Measurements from ENCODE around the gene HEXA. TPM values are rescaled to one million over a fixed set of nuclear protein-coding genes. Genes with fewer than 3 reads are reported as not detected.
"Not testable (repeated sequence)": the region's sequence is repeated elsewhere in the genome, so short reads cannot be mapped to it uniquely, and the experiment has no call there.

The HEXA gene
- total and polyA plus RNA-seq, 9 donors = 42.4 to 166 (median 77.7) TPM

DNA sequence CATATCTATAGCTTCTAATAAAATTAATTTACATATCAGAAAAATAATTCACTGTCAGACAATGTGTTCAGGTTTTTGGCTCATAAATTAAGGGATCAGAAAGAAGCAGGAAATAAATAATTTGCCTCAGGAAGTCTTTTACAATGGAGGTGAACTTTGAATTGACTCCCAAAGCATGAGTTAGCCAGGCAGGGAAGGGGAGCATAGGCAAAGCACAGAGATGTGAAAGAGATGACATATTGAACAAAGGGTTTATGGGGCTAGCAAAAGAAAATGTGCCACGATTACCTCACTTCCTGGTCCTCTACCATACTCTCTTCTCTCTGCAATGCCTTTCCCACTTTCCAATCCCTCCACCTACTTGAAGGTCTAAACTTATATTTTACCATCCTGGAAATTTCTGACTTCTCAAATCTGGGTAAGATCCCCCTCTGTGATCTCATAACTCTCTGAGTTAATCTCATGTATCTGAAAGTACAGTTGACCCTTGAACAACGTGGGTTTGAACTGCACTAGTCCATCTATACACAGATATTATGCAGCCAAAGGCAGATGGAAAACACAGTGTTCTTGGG lies 4.1 kb upstream of the HEXA start:
- no peaks in the 10 kb centered on the region for H3K27me3 ChIP-seq
- WGBS, 3 donors = 42 to 53% (median 43%) methylated on average over 2 of the region's 2 CpGs
- intact Hi-C loops (cut with DNase I) = no loop called here
- H3K36me3 ChIP-seq = no peaks in the 10 kb centered on the region
- peaks cover 2% of the 10 kb centered on the region for H3K4me1 ChIP-seq (ENCODE audit: insufficient read depth)
- TF ChIP-seq, protein P1, sequence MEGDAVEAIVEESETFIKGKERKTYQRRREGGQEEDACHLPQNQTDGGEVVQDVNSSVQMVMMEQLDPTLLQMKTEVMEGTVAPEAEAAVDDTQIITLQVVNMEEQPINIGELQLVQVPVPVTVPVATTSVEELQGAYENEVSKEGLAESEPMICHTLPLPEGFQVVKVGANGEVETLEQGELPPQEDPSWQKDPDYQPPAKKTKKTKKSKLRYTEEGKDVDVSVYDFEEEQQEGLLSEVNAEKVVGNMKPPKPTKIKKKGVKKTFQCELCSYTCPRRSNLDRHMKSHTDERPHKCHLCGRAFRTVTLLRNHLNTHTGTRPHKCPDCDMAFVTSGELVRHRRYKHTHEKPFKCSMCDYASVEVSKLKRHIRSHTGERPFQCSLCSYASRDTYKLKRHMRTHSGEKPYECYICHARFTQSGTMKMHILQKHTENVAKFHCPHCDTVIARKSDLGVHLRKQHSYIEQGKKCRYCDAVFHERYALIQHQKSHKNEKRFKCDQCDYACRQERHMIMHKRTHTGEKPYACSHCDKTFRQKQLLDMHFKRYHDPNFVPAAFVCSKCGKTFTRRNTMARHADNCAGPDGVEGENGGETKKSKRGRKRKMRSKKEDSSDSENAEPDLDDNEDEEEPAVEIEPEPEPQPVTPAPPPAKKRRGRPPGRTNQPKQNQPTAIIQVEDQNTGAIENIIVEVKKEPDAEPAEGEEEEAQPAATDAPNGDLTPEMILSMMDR (IDR thresholded peaks at IDR 0.05) = no peak
- TF ChIP-seq EP300 (IDR thresholded peaks at IDR 0.05) (no peak), POLR2A (IDR thresholded peaks at IDR 0.05) (no peak)
- no peak overlapping the region for H3K4me3 ChIP-seq
- H3K27ac ChIP-seq = no peak overlapping the region
- peaks cover 0 to 3% of the 10 kb centered on the region in 2 donors for H3K9me3 ChIP-seq
- DNase-seq = no peak

DNA sequence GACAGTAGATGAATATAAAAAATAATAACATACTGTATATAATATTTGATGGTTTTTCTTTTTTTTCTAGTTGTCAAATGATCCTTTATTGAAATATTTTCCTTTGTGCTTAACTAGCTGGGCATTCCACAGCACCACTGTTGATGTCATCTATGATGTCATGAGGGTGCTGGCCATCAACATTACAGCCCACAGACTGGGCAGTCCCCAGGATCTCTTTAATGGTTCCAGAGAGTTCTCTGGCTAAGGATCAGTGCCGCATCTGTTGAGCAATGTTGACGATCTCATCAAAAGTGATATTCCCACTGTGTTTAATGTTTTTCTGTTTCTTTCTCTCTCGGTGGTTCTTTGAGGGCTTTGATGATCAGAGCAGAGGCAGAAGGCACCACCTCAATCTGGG lies 3.3 kb upstream of the HEXA start:
- H3K9me3 ChIP-seq; H3K4me3 ChIP-seq; H3K4me1 ChIP-seq (ENCODE audit: insufficient read depth); H3K27me3 ChIP-seq; intact Hi-C loops (cut with DNase I); H3K27ac ChIP-seq; DNase-seq; H3K36me3 ChIP-seq: not testable (repeated sequence)
- 75 to 89% (median 77%) methylated on average over 3 of the region's 3 CpGs for WGBS, 3 donors

DNA sequence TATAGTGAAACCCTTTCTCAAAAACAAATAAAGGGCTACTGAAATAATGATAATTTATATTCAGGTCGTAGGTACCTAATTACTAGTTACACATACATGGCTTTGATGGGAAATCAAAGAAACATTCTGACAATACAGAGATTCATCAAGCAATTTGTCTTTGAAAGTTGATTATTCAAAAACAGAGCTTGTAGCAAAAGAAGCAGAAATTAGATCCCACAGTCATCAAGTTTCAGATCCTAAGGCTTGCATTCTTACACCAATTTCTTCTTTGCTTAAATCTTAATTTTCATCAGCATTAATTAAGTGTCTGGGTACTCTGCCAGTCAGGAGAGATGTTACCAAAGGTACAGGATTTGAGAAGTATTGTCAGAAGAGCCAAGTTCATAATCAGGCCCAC lies 1.5 kb upstream of the HEXA start:
- Histone ChIP-seq H3K9me3 (no peaks in the 10 kb centered on the region), H3K27ac (no peak overlapping the region), H3K27me3 (no peaks in the 10 kb centered on the region), H3K36me3 (no peaks in the 10 kb centered on the region), H3K4me1 (ENCODE audit: insufficient read depth) (peaks cover 5% of the 10 kb centered on the region), H3K4me3 (no peak overlapping the region)
- TF ChIP-seq EP300 (IDR thresholded peaks at IDR 0.05) (no peak), POLR2A (IDR thresholded peaks at IDR 0.05) (no peak)
- TF ChIP-seq, protein P1 (IDR thresholded peaks at IDR 0.05) = no peak
- WGBS, 3 donors = 76 to 91% (median 78%) methylated on average over 1 of the region's 1 CpG
- no peak for DNase-seq
- intact Hi-C loops (cut with DNase I) = no loop called here

DNA sequence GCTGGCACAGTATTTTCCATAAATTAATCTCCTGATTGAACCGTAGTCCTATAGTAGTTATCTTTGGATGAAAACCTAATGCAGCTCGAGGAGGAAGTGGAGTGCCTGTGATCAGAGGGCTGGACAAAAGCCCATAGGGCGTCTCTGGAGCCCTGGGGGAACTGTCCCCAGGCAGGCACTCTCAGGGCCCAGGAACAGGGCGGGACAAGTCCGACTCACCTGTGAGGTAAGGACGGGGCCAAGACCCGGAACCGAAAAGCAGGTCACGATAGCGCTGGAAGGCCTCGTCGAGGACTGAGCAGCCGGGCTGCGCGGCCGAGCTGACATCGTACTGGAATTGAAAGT lies 341 bp downstream of the HEXA start:
- Histone ChIP-seq H3K27ac (peak overlapping the region; percentile 31 to 77), H3K4me1 (ENCODE audit: insufficient read depth) (peaks cover 5% of the 10 kb centered on the region)

DNA sequence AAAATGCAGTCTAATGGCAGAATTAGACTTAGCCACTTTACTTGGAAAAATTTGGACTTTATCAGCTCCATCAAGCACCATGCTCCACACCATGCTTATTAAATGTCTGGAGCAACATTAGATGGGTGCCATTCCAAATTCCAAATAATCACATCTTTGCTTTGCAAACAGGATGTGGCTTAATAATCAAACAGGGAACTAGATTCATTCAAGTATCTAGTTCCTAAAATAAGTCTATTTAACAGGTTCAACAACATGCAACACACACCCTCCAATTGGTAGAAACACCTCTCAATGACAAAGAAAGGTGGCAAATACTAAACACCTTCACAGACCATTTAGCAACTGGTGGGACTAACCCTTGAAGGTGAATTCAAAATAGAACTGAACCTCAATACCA lies 3.5 kb downstream of the HEXA start:
- H3K9me3 ChIP-seq = no peaks in the 10 kb centered on the region
- no peak overlapping the region for H3K4me3 ChIP-seq
- intact Hi-C loops (cut with DNase I) = no loop called here
- peaks cover 5% of the 10 kb centered on the region for H3K4me1 ChIP-seq (ENCODE audit: insufficient read depth)
- H3K27me3 ChIP-seq = no peaks in the 10 kb centered on the region
- TF ChIP-seq, protein P1 (IDR thresholded peaks at IDR 0.05) = no peak
- TF ChIP-seq EP300 (IDR thresholded peaks at IDR 0.05) (no peak), POLR2A (IDR thresholded peaks at IDR 0.05) (no peak)
- H3K27ac ChIP-seq = no peak overlapping the region
- H3K36me3 ChIP-seq = no peaks in the 10 kb centered on the region
- DNase-seq = no peak

More for the DNA sequence above, 341 bp downstream of the HEXA start:
- H3K4me3 ChIP-seq = peak overlapping the region; percentile 72
- no peaks in the 10 kb centered on the region for H3K27me3 ChIP-seq
- intact Hi-C loops (cut with DNase I) = no loop called here
- TF ChIP-seq, protein P1 (IDR thresholded peaks at IDR 0.05) = no peak
- H3K9me3 ChIP-seq = no peaks in the 10 kb centered on the region
- no peaks in the 10 kb centered on the region for H3K36me3 ChIP-seq
- DNase-seq = no peak
- 0% methylated on average over 17 of the region's 17 CpGs for WGBS, 3 donors
